Measurements from ENCODE around the gene PRPF18.

The PRPF18 gene

DNA sequence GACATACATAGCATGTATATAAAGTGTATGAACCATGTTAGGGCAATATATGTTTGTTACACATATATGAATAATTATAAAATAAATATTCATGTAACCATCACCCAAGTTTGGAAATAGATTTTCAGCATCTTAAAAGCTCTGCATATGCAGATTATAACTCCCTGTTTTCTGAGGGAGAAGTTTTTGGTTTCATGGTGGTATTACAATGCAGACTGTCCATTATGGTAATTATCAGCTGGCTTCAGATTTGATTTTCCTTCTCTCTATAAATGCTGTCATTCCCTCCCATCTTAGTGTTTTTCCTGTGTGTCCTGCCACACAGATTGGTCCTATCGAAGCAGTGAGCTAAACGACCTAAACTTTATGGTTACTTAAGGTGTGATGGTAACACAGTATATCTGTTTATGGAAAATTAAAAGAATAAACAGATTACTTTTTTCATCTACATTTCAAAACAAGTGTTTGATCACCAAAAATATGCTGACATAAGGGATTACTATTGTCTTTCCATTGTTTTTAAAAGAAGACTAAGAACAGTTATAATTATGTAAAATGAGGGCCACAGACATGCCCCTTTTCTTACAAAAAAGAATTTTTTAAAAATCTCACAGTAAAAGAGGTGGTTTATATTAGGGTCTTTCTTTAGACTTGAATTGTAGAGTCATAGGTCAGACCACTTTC lies 17.7 kb downstream of the PRPF18 start:
- DNase-seq (ENCODE audit: low read depth) = no peak

- no peak for DNase-seq (ENCODE audit: low read depth)
These were observed 21.6 kb downstream of the PRPF18 start for GRCh38 chr10:13608246-13608853.

- DNase-seq (ENCODE audit: low read depth) = no peak
These were observed 26.0 kb downstream of the PRPF18 start for GRCh38 chr10:13612654-13613373.

DNA sequence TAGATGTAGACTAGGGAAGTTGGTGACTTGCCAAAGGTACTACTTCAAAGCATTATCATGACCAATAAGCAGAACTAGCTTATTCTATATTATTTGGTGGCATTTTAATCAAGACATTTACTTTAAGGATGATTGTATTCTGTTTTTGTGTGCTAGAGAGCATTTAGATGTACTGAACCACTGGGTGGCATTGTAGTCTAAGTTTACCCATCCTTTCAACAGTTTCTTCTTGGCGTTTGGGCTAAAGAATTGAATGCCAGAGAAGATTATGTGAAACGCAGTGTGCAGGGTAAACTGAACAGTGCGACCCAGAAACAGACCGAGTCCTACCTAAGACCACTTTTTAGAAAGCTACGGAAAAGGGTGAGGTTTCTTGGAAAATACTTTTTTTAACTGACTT lies 26.8 kb downstream of the PRPF18 start:
- DNase-seq (ENCODE audit: low read depth) = no peak

- no peak for DNase-seq (ENCODE audit: low read depth)
These were observed 28.0 kb downstream of the PRPF18 start for GRCh38 chr10:13614530-13615332.

GRCh38 chr10:13615650-13616300 lies 29.0 kb downstream of the PRPF18 start:
- no peak for DNase-seq (ENCODE audit: low read depth)

DNA sequence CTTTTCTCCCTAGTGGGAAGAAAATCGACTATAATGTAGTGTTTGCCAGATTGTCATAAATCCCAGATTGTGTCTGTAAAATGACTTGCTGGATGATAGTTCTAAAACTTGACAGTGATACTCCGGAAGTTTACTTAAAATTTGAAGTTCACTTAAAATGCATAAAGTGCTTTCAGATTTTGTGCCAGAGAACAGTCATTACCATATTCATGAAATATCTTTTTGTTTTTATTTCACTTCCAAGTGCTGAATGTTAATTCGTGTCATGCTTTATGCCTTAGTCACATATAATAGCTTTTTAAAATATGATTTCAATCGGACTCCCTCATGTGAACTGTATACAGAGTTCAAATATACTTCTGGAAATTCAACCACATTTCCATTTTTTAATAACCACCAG lies 30.4 kb downstream of the PRPF18 start:
- DNase-seq (ENCODE audit: low read depth) = no peak

DNA sequence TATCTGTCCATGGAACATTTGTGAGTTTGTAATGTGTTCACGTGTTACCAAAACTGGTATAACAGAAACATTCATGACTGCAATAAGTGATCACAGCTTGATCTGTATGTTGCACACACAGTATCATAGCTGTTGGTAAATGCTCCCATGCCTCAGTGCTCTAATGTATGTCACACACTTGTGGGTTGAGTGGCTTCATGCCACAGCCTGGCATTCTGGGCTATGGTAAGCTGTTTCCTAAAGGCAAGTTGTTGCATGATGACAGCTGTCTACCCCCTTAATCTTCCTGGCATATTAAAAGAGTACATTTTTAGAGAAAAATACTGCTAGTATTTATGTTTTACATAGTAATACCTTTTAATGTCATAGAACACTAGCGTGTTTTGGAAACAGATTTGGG lies 35.2 kb downstream of the PRPF18 start:
- no peak for DNase-seq (ENCODE audit: low read depth)

- DNase-seq (ENCODE audit: low read depth) = no peak
These were observed 37.9 kb downstream of the PRPF18 start for GRCh38 chr10:13624630-13625029.

- no peak for DNase-seq (ENCODE audit: low read depth)
These were observed 40.9 kb downstream of the PRPF18 start for GRCh38 chr10:13627459-13628310.

GRCh38 chr10:13628661-13629060 lies 41.9 kb downstream of the PRPF18 start:
- DNase-seq (ENCODE audit: low read depth) = no peak

DNA sequence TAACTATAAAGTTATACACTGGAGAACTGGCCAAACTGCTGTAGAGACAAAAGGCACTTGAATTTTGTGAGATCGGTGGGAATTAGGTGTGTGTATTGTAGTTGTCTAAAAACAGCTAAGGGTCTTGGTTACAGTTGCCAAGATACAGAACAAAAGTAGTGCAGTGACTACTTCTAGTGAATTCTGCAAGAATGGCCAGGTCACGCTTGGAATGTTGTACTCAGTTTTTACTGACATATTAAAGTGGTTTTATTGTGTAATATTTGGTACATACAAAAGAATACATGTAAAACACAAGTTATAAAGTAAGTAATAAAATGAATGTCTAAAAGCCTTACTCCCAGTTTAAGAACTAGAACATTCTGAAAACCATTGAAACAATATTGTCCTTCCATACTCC lies 42.4 kb downstream of the PRPF18 start:
- DNase-seq (ENCODE audit: low read depth) = no peak

DNA sequence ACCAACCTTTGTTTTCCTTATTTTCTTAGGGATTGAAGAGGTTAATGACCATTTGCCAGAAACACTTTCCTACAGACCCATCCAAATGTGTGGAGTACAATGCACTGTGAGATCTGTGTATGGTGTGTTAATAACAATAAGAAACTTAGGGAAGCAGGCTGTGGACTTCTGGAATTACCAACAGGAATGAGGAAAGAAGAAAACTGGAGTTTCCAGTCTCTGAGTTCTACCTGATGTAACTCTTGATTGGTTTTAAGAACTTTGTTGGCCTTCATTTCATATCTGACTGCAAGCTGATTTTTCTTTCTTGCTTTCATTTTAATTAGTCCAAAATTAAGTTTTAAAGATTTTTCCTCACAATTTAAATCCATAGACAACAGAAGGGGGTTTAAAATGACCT lies 43.5 kb downstream of the PRPF18 start:
- DNase-seq (ENCODE audit: low read depth) = no peak

DNA sequence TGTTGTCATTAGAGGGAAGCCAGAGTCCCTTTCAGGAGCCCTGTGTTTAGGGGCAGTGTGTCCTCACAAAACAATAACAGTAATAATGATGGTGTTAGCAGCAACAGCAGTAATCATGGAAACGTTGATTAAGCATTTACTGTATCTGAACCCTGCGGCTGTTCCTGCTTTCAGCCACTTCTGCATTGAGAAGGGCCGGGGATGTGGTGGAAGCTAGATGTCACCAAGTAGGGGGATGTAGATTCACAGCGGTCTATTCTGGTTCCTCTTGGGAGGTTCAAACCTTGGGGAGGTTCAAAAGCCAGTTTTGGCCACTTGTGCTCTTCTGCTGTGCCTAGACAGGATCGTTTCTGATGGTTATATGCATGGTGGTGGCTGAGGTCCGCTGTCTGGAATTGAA lies 44.8 kb downstream of the PRPF18 start:
- DNase-seq (ENCODE audit: low read depth) = no peak

DNA sequence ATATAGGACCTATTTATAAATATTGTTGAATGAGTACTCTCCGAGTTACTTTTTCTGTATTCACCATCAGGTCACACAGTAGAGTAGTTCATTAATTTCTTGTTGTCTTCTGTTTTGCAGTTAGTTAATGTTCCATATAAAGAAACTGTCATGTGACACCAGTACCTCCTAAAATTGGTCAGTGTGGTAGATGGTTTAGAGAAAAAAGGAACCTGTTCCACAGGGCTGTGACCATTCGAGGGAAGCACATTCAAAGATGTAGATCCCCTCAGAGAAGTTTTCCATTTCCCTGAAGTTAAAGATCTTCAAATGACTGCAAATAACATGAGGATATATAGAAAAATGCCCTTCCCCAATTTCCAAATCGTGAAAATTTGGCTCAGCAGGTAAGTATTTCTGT lies 45.7 kb downstream of the PRPF18 start:
- no peak for DNase-seq (ENCODE audit: low read depth)

DNA sequence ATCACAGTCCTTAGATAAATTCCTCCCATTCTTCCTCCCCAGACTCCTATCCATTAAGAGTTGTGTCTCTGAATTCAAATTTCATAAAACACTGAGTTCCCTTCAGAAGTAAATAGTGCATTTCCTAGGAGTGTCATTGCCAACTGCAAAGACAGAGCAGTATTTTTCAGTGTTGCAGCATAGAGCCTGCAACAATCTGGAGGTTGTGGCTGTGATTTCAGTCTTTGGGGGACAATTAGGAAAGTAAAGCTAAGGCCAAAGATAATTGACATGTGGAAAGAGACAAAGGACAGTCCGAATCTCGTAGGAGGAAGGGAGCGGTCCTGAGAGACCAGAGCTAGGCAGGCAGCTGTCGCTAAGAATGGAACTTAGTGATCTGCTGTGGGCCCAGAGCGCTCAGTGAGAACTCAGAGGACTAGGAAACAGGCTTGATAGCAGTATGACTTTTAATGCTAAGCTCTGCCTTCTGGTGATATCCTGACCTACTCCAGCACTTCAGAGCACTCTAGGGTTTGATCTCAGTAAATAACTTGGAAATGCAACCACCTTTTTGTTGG lies 46.2 kb downstream of the PRPF18 start:
- no peak for DNase-seq (ENCODE audit: low read depth)

GRCh38 chr10:13633689-13634088 lies 46.9 kb downstream of the PRPF18 start:
- no peak for DNase-seq (ENCODE audit: low read depth)

GRCh38 chr10:13634207-13634606 lies 47.4 kb downstream of the PRPF18 start:
- DNase-seq (ENCODE audit: low read depth) = no peak

GRCh38 chr10:13636776-13637175 lies 50.0 kb downstream of the PRPF18 start:
- DNase-seq (ENCODE audit: low read depth) = no peak

DNA sequence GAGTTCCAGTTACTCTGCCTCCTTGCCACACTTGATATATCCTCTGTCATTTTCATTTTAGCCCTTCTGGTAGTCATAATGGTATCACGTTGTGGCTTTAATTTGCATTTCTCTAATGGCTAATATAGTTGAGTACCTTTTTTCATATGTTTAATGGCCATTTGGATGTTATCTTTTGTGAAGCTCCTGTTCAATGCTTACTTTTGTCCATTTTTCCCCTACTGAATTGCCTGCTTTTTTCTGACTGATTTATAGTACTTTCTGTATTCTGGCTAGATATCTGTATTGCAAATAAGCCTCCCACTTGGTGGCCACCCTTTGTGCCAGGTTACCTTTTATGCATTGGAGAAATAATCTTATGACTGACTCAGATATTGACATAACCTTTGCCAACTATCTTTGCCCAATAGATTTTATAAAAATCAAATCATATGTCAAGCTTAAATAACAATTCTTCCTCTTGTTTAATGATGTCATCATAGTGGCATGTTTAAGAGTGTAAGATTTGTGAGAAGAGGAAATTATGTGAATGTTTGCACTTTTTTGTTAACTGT lies 50.6 kb downstream of the PRPF18 start:
- DNase-seq (ENCODE audit: low read depth) = no peak

- DNase-seq (ENCODE audit: low read depth) = no peak
These were observed 51.1 kb downstream of the PRPF18 start for GRCh38 chr10:13637894-13638293.

Measured in stimulated activated CD8-positive, alpha-beta memory T cell treated with anti-CD3 and anti-CD28 coated beads, Interleukin-15, amount 100 ng/mL, for 24 hours (primary cell).